ENCODE data around the gene RDH14. TPM values are rescaled to one million over a fixed set of nuclear protein-coding genes. Genes with fewer than 3 reads are reported as not detected.

RDH14 gene
- total and polyA plus RNA-seq, 2 experiments from 2014 or later: 38.1 to 40.6 TPM

- ATAC-seq (no peak), DNase-seq (ENCODE audit: low spot score) (no peak)
- Mint-ChIP-seq H3K27me3 (ENCODE audit: insufficient read depth, low read depth, poor library complexity) (peaks cover 1% of the 10 kb centered on the region), H3K4me1 (no peaks in the 10 kb centered on the region), H3K4me3 (no peak overlapping the region), H3K36me3 (ENCODE audit: low read depth) (no peaks in the 10 kb centered on the region), H3K27ac (no peak overlapping the region), H3K9me3 (peaks cover 4% of the 10 kb centered on the region; the same call in 2 of the 3 replicates)
- Histone ChIP-seq H3K9me2 (ENCODE audit: insufficient read depth) (0 out of 2 replicates have a peak, but pooled peaks cover 4% of the 10 kb centered on the region), H3K79me2 (replicated peaks; ENCODE audit: insufficient read depth) (no peaks in the 10 kb centered on the region), H3K4me1 (ENCODE audit: insufficient read depth) (no peaks in the 10 kb centered on the region), H2AFZ (no peak overlapping the region), H3K4me3 (no peak overlapping the region), H3K27me3 (ENCODE audit: insufficient read depth) (no peaks in the 10 kb centered on the region), H3F3A (replicated peaks; ENCODE audit: low read depth) (no peaks in the 10 kb centered on the region), H4K20me1 (replicated peaks; ENCODE audit: insufficient read depth) (no peaks in the 10 kb centered on the region), H3K27ac (ENCODE audit: low read depth) (no peak overlapping the region), H3K36me3 (ENCODE audit: insufficient read depth) (no peaks in the 10 kb centered on the region), H3K4me2 (no peak overlapping the region)
- TF ChIP-seq CREB1 (CRISPR knock-in tag; IDR thresholded peaks at IDR 0.05; ENCODE audit: low read depth): no peak
- no peak for TF ChIP-seq ZNF462 (CRISPR knock-in tag; IDR thresholded peaks at IDR 0.05)
- no peak for TF ChIP-seq ZNF114 (CRISPR knock-in tag; IDR thresholded peaks at IDR 0.05)
- TF ChIP-seq ZNF331 (CRISPR knock-in tag; IDR thresholded peaks at IDR 0.05; ENCODE audit: low read depth): no peak
- TF ChIP-seq STAT1 (IDR thresholded peaks at IDR 0.05; ENCODE audit: unreplicated experiment): no peak
- no peak for TF ChIP-seq POLR2AphosphoS5 (IDR thresholded peaks at IDR 0.05; ENCODE audit: low read depth)
- no peak for TF ChIP-seq ETS1 (IDR thresholded peaks at IDR 0.05)
- TF ChIP-seq JUNB (IDR thresholded peaks at IDR 0.05; ENCODE audit: unreplicated experiment): no peak
- TF ChIP-seq CTCF (conservative IDR thresholded peaks at IDR 0.05; ENCODE audit: low read depth in 2 of 2): no peak
- no peak for TF ChIP-seq EZH2 (IDR thresholded peaks at IDR 0.05; ENCODE audit: low read depth, unreplicated experiment)
These were observed 23.6 kb upstream of the RDH14 start for GRCh38 chr2:18583905-18584607.
